ENCODE data around the gene PTK7.

DNA sequence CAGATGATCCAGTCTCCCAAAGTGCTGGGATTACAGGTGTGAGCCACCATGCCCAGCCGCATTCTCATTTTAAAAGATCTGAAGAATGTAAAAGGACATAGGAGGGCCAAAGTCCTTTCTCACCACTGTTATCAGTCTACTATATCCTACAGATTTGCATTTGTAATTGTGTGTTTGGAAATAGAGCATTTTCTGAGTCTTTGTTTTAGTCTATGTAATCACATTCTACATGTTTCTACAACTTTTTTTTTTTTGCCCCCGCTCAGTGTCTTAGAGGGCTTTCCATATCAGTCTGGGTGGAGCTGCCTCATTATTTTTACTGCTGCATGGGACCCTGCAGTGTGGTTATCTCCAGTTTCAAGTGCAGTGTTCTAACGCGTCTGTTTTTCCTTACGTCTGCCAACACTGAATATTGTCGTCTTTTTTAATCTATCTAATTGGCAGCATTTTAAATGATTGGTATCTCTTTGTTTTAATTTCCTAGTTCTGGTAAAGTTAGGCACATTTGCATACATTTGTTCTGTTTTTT lies 113.7 kb downstream of the PTK7 start:
- no peak for TF ChIP-seq POLR2AphosphoS5 (IDR thresholded peaks at IDR 0.05)
- TF ChIP-seq, protein P1, sequence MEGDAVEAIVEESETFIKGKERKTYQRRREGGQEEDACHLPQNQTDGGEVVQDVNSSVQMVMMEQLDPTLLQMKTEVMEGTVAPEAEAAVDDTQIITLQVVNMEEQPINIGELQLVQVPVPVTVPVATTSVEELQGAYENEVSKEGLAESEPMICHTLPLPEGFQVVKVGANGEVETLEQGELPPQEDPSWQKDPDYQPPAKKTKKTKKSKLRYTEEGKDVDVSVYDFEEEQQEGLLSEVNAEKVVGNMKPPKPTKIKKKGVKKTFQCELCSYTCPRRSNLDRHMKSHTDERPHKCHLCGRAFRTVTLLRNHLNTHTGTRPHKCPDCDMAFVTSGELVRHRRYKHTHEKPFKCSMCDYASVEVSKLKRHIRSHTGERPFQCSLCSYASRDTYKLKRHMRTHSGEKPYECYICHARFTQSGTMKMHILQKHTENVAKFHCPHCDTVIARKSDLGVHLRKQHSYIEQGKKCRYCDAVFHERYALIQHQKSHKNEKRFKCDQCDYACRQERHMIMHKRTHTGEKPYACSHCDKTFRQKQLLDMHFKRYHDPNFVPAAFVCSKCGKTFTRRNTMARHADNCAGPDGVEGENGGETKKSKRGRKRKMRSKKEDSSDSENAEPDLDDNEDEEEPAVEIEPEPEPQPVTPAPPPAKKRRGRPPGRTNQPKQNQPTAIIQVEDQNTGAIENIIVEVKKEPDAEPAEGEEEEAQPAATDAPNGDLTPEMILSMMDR (IDR thresholded peaks at IDR 0.05): no peak
- no peak for TF ChIP-seq EP300 (IDR thresholded peaks at IDR 0.05)
